CD4-positive, alpha-beta T cell treated with Interferon alpha-2 for 1 hour (primary cell): ENCODE data around the gene FGFR1OP2.
A peak's percentile ranks its signal among the peaks of the same experiment; 100 is the strongest.
"Not testable (repeated sequence)": the region's sequence is repeated elsewhere in the genome, so short reads cannot be mapped to it uniquely, and the experiment has no call there.

Source experiments
- DNase-seq, 2 donors: peaks; one replicate each; pipeline ENCODE4 v3.0.0-alpha.2; 2020 to 2022

Gene FGFR1OP2

DNA sequence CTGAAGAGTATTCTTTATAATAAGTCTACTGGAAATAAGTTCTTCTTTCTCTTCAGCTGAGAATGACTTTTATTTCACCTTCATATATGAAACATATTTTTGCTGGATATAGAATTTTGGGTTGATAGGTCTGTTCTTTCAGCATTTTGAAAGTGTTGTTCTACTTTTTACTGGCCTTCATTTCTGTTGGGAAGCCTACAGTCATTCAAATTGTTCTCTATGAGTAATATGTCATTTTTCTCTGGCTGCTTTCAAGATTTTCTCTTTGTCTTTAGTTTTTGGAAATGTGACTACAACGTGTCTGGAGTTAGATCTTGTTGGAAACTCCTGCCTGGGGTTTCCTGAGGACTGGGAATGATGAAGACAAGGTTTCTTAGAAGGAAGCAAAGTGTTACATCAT, 10.0 kb downstream of the FGFR1OP2 start:
- DNase-seq, result no peak

DNA sequence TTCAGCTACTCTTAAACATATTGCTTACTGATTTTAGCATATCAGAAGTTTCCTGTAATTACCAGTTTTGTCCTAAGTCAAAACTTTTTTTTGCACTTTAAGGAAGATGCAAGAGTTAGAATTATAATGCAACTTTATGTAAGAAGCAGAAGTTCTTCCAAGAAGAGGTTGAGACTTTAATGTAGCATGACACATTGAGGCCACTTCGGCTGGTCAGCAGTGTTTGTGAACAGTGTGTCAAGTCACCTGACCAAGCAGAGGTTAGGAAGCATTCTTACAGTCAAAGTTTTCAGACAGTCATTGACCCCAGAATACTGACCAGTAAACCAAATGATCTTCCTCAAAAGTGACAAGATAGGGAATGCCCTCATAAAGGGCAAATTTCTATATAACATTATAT, 15.2 kb downstream of the FGFR1OP2 start:
- DNase-seq, result peak in 1 of 2 donors; percentile 45

DNA sequence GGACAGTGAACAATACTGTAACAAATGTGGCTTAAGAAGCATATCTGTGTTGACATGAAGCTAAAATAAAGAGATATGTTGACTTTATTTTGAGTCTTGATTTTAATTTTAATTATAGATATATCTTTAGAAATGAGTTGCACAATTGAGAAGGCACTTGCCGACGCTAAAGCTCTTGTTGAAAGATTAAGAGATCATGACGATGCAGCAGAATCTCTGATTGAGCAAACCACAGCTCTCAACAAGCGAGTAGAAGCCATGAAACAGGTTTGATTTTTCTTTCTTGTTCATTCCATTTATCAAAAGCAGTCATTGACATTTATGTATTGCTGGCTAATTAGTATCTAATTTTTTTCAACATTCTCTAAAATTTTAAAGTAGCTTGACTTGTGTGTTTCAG, 15.8 kb downstream of the FGFR1OP2 start:
- DNase-seq, result no peak

DNA sequence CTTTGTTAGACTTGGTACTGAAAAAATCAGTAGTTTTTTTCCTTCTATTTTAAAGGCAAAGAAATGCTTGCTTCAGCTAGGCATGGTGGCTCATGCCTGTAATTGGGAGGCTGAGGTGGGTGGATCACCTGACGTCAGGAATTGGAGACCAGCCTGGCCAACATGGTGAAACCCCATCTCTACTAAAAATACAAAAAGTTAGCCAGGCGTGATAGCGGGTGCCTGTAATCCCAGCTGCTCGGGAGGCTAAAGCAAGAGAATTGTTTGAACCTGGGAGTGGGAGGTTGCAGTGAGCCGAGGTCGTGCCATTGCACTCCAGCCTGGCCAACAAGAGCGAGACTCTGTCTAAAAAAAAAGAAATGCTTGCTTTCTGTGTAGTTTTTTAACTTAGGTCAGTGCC, 23.1 kb downstream of the FGFR1OP2 start:
- not testable (repeated sequence) for DNase-seq

DNA sequence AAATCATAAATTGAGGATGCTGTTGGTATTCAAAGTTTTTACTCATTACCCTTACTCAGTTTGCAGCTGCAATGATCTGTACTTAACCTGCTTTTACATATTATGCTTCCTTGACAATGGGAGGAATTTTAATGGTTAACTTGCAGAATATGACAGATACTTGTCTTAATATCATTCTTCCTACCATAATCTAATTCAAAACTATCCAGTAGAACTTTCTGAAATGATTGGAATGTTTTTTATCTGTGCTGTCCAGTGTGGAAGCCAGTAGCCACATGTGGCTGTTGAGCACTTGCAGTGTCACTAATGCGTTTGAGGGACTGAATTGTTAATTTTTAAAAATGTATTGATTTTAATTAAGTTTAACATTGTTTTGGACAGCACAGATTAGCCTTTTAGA, 23.5 kb downstream of the FGFR1OP2 start:
- no peak for DNase-seq

DNA sequence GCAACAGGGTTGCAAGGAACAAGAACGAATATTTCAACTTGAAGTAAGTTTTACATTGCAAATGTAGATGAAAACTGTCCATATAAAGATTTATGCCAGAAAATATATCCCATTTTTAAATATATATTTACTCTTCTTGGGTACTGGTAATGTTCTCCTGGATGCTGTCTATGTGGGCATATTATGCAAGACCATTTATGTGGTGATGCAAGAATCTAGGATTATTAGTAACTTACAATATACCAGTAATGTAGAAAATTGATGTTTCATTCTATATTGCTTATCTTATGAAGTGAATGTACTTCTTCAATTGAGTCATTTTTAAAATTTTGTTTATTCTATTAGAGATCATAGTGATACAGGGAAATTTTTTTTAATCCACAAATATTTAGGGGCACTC, 25.1 kb downstream of the FGFR1OP2 start:
- no peak for DNase-seq

DNA sequence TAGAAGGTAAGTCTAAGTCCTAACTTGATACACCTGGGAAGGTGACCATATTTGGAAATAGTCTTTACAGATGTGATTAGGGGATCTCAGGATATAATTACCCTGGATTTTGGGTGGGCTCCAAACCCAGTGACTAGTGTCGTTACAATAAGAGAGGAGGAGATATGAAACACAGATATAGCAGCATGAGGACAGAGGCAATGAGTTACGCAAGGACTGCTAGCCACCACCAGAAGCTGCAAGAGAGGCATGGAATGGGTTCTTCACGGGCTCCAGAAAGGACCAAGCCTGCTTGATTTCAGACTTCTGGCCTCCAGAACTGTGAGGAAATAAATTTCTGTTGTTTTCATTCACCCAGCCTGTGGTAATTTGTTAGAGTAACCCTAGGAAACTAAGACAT, 28.6 kb downstream of the FGFR1OP2 start:
- DNase-seq, result no peak

DNA sequence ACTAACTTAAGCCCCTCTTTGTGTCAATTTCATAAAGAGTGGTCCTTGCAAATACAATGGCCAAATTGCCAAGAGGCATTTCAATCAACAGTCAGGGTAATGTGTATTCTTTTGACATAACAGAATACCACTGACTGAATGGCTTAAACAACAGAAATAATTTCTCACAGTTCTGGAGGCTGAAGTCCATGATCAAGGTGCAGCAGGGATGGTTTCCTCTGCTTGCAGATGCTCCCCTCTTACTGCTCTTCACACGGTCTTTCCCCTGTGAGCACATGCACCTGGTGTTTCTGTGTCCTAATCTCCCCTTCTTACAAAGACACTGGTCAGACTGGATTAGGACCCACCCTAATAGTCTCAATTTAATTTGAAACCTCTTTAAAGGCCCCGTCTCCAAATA, 31.9 kb downstream of the FGFR1OP2 start:
- DNase-seq, result no peak

DNA sequence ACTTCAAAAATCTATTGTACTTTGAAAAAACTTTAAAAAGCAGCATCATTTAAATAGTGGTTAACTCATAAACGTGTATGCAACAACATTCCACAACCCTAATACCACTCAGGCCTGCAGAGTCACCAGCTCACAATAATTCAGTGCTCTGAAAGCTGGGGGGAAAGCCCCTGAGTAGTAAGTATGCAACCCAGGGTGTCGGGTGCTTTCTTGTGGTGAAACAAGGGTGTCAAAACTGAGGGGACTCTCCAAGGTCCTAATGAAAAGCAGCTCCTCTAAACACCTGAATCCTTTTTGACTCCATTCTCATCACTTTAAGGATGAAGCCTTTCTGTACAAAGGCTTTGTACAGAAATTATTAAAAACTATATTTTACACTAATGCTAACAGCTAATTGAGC, 33.7 kb downstream of the FGFR1OP2 start:
- DNase-seq, result peak; percentile 52 to 76

DNA sequence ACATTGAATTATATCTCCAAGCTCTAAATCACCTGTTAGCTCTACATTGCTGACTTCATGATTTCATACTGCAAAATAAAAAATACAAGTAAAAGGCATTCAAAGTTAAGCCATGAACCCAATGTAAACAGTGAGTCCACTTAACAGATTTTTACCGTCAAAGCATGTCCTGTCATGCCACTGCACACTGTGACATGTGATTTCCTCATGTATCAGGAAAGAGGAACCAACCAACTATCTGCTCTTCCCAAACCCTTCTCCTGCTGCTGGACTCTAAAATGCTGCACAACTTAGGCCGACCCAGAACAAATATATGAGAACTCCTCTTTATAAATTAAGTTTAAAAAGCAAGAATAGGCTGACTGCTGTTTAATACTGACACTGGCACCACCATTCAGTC, 38.4 kb downstream of the FGFR1OP2 start:
- DNase-seq, result no peak

DNA sequence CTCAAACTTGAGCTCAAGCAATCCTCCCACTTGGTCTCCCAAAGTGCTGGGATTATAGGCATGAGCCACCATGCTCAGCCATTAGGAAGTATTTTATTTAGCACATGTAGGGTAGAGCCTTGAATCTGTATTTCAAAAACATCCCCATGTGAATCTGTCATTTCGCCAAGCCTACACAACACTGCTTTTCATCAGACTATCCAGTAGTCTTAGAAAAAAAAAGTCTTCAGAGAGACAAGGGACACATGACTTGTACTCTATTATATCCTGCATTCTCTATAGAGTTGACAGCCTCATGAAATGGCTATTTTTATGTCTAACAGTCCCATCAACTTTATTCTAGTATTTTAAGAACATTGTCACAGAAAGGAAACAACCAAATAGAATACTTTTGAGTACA, 40.5 kb downstream of the FGFR1OP2 start:
- no peak for DNase-seq

DNA sequence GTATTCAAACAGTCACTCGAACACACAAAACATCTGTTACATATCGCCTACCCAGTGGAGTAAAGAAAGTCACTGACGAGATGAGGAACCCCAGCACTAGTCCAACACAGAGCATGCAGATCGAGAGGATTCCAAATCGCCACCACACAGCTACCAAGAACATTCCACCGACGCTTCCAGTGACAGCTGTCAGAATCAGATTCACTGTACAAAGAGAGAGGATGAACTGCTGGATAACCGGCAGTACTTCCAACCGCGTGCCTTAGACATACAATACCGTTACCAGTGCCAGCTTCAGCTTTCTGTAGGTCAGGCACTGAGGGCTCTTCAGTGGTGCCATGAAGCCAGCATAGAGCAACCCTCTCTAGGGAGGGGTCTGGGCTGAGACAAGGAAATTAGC, 41.5 kb downstream of the FGFR1OP2 start:
- DNase-seq, result no peak

DNA sequence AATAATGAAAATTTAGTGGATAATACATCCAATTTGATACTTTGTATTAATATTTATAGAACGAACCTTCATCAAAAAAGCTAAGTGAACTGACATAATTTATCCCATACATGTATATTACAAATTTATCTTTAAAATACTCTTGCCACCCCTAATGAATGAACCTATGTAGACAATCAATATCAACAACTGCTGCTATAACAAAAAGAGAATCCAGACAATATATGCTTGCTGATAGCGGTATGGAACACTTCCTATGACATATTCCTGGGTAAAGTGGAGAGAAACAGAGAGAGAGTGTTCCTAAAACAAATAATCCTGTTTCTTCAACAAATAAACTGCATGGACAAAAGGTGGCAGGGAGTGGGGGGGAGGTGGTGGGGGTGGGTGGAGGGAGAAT, 44.6 kb downstream of the FGFR1OP2 start:
- no peak for DNase-seq

DNA sequence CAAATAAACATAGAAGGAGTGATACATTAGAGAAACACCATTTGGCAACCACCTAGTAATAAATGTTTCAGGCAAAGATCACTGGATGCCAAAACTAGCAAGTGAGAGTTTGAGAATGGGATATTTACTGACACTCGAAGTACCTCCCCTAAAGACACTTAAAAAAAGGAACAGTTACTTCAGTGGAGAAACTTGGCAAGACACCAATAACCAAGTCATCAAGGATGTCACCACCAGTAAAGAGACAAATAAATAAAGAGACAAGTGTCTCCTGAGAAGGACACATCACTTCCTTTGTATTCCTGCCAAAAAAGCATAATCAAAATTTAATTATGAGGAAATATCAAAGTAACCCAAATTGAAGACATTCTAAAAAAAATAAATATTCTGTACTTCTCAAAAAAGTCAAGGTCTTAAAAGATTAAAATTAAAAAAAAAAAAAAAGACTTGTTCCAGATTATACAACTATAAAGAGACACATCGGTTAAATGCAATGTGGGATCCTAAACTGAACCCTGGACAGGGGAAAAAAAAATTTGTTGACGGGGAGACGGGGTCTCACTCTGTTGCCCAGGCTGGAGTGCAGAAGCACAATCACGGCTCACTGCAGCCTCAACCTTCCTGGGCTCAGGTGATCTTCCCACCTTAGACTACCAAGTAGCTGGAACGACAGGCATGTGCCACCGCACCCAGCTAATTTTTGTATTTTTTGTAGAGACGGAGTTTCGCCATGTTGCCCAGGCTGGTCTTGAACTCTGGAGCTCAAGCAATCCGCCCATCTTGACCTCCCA, 49.6 kb downstream of the FGFR1OP2 start:
- peak in 1 of 2 donors; percentile 9 for DNase-seq

DNA sequence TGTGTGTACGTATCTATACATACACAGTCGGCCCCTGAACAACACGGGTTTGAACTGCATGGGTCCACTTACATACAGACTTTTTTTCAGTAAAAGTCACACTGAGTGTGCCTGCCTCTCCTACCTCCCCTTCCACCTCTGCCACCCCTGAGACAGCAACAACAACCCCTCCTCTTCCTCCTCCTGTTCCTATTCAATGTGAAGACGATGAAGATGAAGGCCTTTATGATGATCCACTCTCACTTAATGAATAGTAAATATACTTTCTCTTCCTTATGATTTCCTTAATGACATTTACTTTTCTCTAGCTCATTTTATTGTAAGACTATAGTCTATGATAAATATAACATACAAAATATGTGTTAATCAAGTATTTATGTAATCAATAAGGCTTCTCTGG, 50.4 kb downstream of the FGFR1OP2 start:
- no peak for DNase-seq

DNA sequence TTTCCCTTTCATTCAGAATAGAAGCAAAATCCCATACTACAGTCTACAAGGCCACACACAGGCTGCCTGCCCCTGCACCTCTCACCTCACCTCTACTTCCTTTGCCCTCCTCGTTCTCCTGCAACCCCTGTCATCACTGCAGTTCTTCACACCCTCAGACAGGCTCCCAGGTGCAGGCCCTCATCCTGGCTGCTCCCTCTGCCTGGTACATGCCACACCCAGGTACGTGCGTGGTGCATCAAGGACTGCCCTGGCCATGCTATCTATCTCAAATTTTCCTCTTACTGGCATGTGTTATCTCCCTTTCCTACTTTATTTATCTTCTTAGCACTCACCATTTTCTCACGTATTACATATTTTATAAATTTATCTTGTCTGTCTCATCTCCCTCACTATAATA, 51.6 kb downstream of the FGFR1OP2 start:
- no peak for DNase-seq

DNA sequence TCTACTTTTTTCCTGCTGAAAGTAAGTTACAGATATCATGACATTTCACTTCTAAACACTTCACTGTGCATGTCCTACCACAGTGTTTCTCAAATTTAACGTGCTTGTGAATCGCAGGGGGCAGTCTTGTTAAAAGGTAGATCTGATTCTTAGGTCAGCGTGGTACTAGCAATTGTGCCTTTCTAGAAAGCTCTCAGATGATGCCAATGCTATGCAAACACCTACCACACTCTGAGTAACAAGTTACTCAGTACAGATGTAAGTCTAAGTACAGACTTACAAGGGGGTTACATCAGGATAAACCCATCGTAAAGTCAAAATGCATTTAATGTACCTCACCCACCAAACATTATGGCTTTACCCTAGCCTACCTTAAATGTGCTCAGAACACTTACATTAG, 53.6 kb downstream of the FGFR1OP2 start:
- no peak for DNase-seq

DNA sequence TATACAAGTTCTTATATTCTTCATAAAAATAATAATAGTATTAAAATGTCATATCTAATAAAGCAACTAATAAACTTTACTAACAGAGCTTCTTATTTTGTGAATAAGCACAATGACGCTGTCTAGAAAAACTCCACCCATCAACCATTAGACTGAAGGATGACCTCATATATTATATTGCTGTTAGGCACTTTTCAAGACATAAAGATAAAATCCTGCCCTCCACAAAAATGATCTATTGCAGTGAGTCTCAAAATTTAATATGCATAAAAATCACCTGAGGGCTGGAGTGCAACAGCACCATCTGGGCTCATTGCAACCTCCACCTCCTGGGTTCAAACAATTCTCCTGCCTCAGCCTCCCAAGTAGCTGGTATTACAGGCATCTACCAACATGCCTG, 55.8 kb downstream of the FGFR1OP2 start:
- no peak for DNase-seq

DNA sequence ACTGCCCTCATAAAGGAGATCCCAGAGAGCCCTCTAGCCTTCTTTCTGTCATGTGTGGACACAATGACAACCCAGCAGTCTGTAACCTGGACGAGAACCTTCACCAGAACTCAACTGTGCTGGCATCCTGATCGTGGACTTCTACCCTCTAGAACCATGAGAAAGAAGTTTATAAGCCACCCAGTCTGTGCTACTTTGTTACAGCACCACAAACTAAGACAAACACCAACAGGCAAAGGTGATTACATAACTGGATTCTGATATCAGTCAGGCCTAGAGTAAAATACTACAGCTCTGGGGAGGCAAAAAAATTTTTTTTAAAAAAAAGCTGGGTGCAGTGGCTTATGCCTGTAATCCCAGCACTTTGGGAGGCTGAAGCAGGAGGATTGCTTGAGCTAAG, 57.4 kb downstream of the FGFR1OP2 start:
- no peak for DNase-seq

DNA sequence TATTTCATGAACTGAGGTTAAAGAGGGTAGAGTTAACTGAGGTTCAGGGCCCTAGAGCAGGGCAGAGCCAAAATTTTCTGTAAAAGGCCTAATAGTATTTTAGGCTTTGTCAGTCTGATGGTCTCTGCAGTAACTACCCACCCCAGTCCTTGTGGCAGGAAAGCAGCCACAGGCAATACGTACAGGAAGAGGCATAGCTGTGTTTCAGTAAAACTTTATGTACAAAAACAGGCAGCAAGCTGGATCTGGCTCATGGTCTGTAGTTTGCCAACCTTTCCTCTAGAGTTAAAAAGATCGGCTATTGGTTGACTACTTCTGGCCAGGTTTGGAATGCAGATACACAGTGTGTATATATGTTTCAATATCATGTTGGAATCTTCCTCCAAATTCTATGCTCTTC, 58.7 kb downstream of the FGFR1OP2 start:
- DNase-seq, result no peak

DNA sequence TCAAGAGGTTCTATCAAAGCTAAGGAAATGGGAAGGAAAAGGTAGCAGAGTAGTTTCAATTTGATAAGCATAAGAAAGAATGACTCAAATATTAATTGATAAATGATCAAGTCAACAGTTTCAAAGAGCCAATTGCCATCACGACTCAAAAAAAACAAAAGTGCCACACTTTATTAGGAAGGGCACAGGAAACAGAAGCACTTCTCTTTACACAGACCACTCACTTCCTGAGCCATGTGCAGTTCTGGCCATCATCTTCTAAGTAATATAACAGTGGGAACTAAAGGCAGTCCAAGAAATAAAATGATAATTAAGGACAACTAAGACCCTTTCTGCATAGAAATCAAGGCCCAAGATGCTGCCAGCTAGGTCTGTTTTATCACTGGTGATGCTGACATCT, 62.7 kb downstream of the FGFR1OP2 start:
- DNase-seq, result no peak

DNA sequence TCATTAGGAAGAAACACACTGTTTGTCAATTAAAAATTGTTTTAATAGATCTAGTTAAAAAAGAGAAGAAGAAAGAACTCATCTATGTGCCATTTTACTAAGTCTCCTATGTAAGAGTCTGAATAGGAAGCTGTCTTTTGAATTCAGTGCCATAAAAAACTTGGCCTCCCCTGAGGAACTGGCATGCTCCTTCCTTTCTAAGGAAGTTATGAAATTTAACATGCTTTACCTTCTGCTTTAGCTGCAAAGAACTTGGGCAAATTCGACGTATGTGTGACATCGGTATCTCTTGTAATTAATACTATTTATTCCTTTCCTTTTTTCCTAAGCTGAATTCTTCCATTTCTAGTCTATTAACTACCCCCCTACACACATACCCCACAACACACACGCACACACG, 63.4 kb downstream of the FGFR1OP2 start:
- DNase-seq, result no peak

DNA sequence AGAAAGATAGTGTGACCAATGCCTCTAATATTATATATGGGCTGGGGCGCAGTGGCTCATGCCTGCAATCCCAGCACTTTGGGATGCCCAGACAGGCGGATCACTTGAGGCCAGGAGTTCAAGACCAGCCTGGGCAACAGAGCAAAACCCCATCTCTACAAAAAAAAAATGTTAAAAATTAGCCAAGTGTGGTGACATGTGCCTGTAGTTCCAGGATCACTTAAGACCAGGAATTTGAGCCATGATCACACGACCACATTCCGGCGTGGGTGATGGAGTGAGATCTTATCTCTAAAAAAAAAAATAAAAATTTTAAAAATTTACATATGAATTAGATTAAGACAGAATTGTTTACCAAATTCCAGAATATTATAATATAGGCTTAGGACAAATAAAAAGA, 63.9 kb downstream of the FGFR1OP2 start:
- DNase-seq, result no peak

DNA sequence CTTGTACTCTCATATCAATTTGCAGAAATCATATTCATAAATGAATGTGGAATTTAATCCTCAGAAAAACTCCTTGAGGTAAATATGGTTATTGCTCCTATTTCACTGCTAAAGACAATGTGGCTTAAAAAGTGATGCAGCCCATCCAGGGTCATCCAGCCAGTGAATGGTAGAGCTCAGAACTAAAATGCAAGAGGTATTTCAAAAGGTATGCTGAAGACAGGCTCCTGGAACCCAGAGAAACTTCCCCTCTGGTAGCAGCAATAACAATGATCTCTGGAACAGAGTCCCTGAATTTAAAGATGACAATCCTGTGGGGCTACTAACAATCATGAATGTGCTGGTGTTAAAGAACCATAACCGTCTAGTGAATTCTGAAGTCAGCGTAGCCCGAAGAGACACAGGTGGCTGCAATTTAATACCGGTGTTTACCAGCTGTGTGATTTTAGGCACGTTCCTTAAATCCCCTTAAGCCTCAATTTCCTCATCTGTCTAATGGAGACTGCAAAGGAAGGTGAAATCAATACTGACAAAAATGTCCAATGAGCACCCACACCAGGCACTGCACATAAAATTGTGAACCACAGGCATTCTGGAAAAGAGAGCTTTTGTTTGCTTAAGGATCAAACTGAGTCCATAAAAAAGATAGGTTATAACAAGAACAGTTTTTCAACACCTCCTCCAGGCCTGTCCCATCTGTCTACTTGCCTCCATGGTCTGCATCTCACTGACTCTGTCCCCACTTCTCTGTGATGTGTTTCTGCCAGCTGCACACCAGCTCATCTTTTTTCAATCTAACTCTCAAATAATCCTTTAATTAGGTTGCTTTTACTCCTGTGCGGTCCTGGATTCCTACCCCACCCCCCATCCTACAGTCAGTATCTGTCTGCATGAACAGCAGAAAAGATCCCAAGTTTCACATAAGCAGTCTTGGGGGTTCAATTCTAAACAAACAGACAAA, 65.4 kb downstream of the FGFR1OP2 start:
- no peak for DNase-seq
